GM12873 (cell line): Measurements from ENCODE around the gene PRTFDC1.

Source experiments
- TF ChIP-seq, protein P1 (sequence below): IDR thresholded peaks from 2 replicates; pipeline ENCODE4 v1.5.1; 2012; ENCODE audit warnings: low read depth, mild to moderate bottlenecking, moderate library complexity, low read length, control low read depth; ENCODE audit not compliant: insufficient read depth; ENCODE audit errors: missing control alignments

PRTFDC1 gene

GRCh38 chr10:24938525-24938924 lies 13.9 kb downstream of the PRTFDC1 start:
- TF ChIP-seq, protein P1, sequence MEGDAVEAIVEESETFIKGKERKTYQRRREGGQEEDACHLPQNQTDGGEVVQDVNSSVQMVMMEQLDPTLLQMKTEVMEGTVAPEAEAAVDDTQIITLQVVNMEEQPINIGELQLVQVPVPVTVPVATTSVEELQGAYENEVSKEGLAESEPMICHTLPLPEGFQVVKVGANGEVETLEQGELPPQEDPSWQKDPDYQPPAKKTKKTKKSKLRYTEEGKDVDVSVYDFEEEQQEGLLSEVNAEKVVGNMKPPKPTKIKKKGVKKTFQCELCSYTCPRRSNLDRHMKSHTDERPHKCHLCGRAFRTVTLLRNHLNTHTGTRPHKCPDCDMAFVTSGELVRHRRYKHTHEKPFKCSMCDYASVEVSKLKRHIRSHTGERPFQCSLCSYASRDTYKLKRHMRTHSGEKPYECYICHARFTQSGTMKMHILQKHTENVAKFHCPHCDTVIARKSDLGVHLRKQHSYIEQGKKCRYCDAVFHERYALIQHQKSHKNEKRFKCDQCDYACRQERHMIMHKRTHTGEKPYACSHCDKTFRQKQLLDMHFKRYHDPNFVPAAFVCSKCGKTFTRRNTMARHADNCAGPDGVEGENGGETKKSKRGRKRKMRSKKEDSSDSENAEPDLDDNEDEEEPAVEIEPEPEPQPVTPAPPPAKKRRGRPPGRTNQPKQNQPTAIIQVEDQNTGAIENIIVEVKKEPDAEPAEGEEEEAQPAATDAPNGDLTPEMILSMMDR = no peak

DNA sequence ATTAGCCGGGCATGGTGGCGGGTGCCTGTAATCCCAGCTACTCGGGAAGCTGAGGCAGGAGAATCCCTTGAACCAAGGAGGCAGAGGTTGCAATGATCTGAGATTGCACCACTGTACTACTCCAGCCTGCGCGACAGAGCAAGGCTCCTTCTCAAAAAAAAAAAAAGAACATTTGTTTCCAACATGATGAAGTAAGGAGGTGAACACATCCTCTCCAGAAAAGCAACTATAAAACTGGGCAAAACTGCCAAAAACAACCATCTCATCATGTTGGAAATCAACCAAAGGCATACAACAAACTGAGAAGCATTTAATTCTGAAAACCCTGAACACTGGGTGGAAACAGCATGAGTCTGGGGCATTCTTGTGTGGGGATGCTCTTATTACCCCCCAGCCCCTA lies 14.3 kb downstream of the PRTFDC1 start:
- TF ChIP-seq, protein P1 = no peak

DNA sequence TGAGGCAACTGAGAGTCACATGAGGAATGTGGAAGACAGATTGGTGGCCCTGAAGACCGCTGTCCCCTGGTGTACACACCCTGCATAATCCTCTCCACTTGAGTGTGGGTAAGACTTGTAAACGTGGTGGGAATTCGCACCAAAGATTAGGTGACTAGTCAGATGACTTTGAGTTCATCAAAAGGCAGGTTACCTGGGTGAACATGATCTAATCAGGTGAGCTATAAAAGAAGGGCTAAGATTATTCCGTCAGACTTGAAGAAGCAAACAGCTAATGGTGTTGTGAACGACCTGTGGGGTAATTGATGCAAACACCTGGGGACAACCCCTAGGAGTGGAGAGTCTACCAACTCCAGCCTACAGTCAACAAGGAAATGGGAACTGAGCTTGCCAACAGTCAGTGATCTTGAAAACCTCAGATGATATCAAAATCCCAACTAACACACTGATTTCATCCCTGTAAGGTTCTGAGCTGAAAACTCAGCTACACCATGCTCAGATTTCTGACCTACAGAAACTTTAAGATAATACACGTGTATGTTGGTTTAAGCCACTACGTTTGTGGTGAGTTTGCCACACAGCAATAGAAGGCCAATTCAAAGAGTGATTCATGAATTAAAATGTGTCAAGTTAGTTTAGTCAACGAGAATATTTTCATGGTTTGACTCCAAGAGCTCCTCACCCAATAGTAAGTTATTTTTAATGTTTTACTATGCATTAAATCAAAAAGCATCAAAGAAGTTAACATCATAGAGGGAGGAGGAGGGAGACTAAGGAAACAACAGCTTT lies 16.7 kb downstream of the PRTFDC1 start:
- TF ChIP-seq, protein P1 = peak; percentile 12

GRCh38 chr10:24931236-24931635 lies 21.2 kb downstream of the PRTFDC1 start:
- TF ChIP-seq, protein P1 = no peak

DNA sequence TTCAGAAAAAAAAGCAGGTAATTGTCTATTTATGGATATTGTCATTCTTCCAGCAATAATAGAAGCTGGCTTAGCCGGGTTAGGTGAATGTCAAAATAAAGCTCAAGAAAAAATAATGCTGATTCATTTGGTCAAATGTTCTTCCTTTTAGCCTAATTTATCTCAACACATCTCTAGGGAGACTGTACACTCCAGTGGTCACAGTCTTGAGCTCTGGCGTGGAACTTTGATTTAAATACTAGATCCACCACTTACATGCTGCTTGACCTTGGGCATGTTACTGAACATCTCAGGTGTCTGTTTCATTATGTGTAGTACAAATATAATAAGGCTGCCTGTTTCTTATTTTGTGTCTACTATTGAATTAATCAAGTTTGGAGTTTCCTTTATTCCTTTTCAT lies 22.0 kb downstream of the PRTFDC1 start:
- TF ChIP-seq, protein P1 = no peak

DNA sequence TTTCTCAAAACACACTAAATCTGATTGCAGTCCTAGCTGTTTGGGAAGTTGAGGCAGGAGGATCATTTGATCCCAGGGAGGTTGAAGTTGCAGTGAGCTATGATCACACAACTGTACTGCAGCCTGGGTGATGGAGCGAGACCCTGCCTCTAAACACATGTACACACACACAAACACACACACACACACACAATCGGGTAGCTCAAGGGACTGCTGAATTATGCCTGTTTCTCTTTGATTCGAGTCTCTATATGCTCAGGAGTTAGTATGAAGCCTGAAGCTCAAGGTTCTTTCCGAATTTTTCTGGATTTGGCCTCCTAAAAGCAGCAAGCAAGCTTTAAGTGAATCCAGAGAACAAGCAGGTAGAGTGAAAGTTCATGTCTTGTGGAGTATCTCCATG lies 22.5 kb downstream of the PRTFDC1 start:
- TF ChIP-seq, protein P1 = no peak

GRCh38 chr10:24929056-24929544 lies 23.3 kb downstream of the PRTFDC1 start:
- TF ChIP-seq, protein P1 = no peak
